H1 (cell line): ENCODE data around the gene AHSG. TPM values are rescaled to one million over a fixed set of nuclear protein-coding genes. Genes with fewer than 3 reads are reported as not detected.
A peak's percentile ranks its signal among the peaks of the same experiment; 100 is the strongest.

Experiments used
- CTCF ChIA-PET: fragments of 300-600 bp; sonication (Branson Sonifier 250); formaldehyde crosslinking; loops from one replicate; lab custom pipeline; 2021; ENCODE audit not compliant: partially characterized antibody; lab: Charles Lee
- POLR2A ChIA-PET: fragments of 300-600 bp; sonication (Branson Sonifier 250); formaldehyde crosslinking; loops from one replicate; lab custom pipeline; 2021; ENCODE audit warnings: inconsistent platforms; ENCODE audit not compliant: partially characterized antibody; lab: Charles Lee
- DNase-seq, 2 experiments: peaks; one replicate each; pipeline versions ENCODE4 v3.0.0 to v3.0.0-alpha.2; 2010 to 2022; ENCODE audit warnings: low spot score in 2 of 2, low read depth in 1 of 2, mixed read lengths in 1 of 2
- FAIRE-seq: peaks from 2 replicates; lab custom pipeline; 2011; peaks lifted over from hg19 to GRCh38; lab: Jason Lieb, UNC
- H2AFZ ChIP-seq: 2 replicates; pipeline ENCODE4 v1.8.1; 2012; ENCODE audit warnings: low read length, inconsistent platforms
- H2AK5ac ChIP-seq: 2 replicates; pipeline ENCODE4 v1.6.1; 2013; ENCODE audit warnings: low read depth, low read length
- H2BK120ac ChIP-seq: replicated peaks from 2 replicates; pipeline ENCODE3; 2013; ENCODE audit warnings: low read depth, low read length, inconsistent platforms
- H2BK12ac ChIP-seq: 2 replicates; pipeline ENCODE4 v1.6.1; 2013; ENCODE audit warnings: low read depth, low read length
- H2BK15ac ChIP-seq: 2 replicates; pipeline ENCODE4 v1.6.1; 2013; ENCODE audit warnings: low read length
- H2BK20ac ChIP-seq: 2 replicates; pipeline ENCODE4 v1.6.1; 2013; ENCODE audit warnings: low read length
- H2BK5ac ChIP-seq: 2 replicates; pipeline ENCODE4 v1.6.1; 2013; ENCODE audit warnings: low read depth, low read length
- H3K14ac ChIP-seq: 2 replicates; pipeline ENCODE4 v1.6.1; 2013; ENCODE audit warnings: inconsistent platforms; ENCODE audit not compliant: insufficient read length
- H3K18ac ChIP-seq: 2 replicates; pipeline ENCODE4 v1.6.1; 2013; ENCODE audit warnings: low read length; ENCODE audit errors: extremely low read depth
- H3K23ac ChIP-seq: 2 replicates; pipeline ENCODE4 v1.6.1; 2013; ENCODE audit warnings: inconsistent platforms; ENCODE audit not compliant: insufficient read length
- H3K23me2 ChIP-seq: 2 replicates; pipeline ENCODE4 v1.6.1; 2013; ENCODE audit warnings: low read depth, low read length
- H3K27ac ChIP-seq: 2 replicates; pipeline ENCODE4 v1.6.1; 2011; ENCODE audit warnings: low read depth, low read length, inconsistent platforms
- H3K27me3 ChIP-seq, 4 experiments: replicated peaks in 1 of 4; 1 replicate in 1 of 4; 2 replicates in 3 of 4; pipeline versions ENCODE4 v1.6.1 to v1.8.1; 2011 to 2013; ENCODE audit warnings: low read length in 3 of 4, mild to moderate bottlenecking in 3 of 4, inconsistent platforms in 2 of 4, mixed read lengths in 2 of 4, moderate library complexity in 1 of 4; ENCODE audit not compliant: control insufficient read depth in 3 of 4, insufficient read depth in 3 of 4; ENCODE audit errors: extremely low read depth in 1 of 4
- H3K36me3 ChIP-seq, 4 experiments: 2 replicates each; pipeline versions ENCODE4 v1.6.1 to v1.8.1; 2011 to 2013; ENCODE audit warnings: mild to moderate bottlenecking in 4 of 4, low read length in 3 of 4, moderate library complexity in 2 of 4, control low read depth in 1 of 4, inconsistent platforms in 1 of 4; ENCODE audit not compliant: insufficient read depth in 4 of 4, control insufficient read depth in 2 of 4
- H3K4ac ChIP-seq: replicated peaks from 2 replicates; pipeline ENCODE3; 2013; ENCODE audit warnings: low read length, low read depth, mixed read lengths, inconsistent platforms; ENCODE audit not compliant: insufficient read length
- H3K4me1 ChIP-seq, 4 experiments: replicated peaks in 1 of 4; 1 replicate in 1 of 4; 2 replicates in 3 of 4; pipeline versions ENCODE4 v1.6.1 to v1.8.1; 2011 to 2013; ENCODE audit warnings: low read length in 3 of 4, inconsistent platforms in 2 of 4, mixed read lengths in 1 of 4; ENCODE audit not compliant: insufficient read depth in 4 of 4, control insufficient read depth in 3 of 4
- H3K4me2 ChIP-seq, 2 experiments: 2 replicates each; pipeline versions ENCODE4 v1.6.1 to v1.8.1; 2011 to 2013; ENCODE audit warnings: low read depth in 2 of 2, low read length in 2 of 2, control low read depth in 1 of 2, inconsistent platforms in 1 of 2, mild to moderate bottlenecking in 1 of 2; ENCODE audit not compliant: insufficient read depth in 1 of 2
- H3K4me3 ChIP-seq, 4 experiments: fragments of 200-600, 300-600 bp in 1 of 4; sonication (generic), shearing (Covaris generic), sonication (Bioruptor Twin) in 1 of 4; 2 replicates each; pipeline versions ENCODE4 v1.5.1 to v1.8.1; 2011 to 2016; ENCODE audit warnings: low read length in 4 of 4, low read depth in 3 of 4, control low read depth in 2 of 4, inconsistent platforms in 2 of 4, mild to moderate bottlenecking in 2 of 4, mixed read lengths in 1 of 4, moderate library complexity in 1 of 4; ENCODE audit not compliant: insufficient read depth in 2 of 4; ENCODE audit errors: extremely low read depth in 1 of 4
- H3K56ac ChIP-seq: replicated peaks from 2 replicates; pipeline ENCODE3; 2013; ENCODE audit warnings: low read depth, mild to moderate bottlenecking, mixed read lengths, low read length, inconsistent platforms; ENCODE audit not compliant: insufficient read length
- H3K79me1 ChIP-seq: 2 replicates; pipeline ENCODE4 v1.6.1; 2013; ENCODE audit warnings: low read depth, low read length, control low read depth
- H3K79me2 ChIP-seq, 2 experiments: 2 replicates each; pipeline versions ENCODE4 v1.6.1 to v1.8.1; 2012 to 2013; ENCODE audit warnings: low read length in 2 of 2, mild to moderate bottlenecking in 2 of 2, inconsistent platforms in 1 of 2; ENCODE audit not compliant: insufficient read depth in 2 of 2, control insufficient read depth in 1 of 2
- H3K9ac ChIP-seq, 4 experiments: replicated peaks in 1 of 4; 1 replicate in 1 of 4; 2 replicates in 3 of 4; pipeline versions ENCODE4 v1.6.1 to v1.8.1; 2011 to 2013; ENCODE audit warnings: low read depth in 3 of 4, low read length in 3 of 4, control low read depth in 2 of 4, mild to moderate bottlenecking in 2 of 4, moderate library complexity in 2 of 4, inconsistent platforms in 1 of 4; ENCODE audit errors: extremely low read depth in 1 of 4
- H3K9me3 ChIP-seq, 2 experiments: 2 replicates each; pipeline versions ENCODE4 v1.6.1 to v1.8.1; 2012 to 2013; ENCODE audit warnings: mild to moderate bottlenecking in 2 of 2, moderate library complexity in 2 of 2, control low read depth in 1 of 2, inconsistent platforms in 1 of 2, low read depth in 1 of 2, low read length in 1 of 2, mixed read lengths in 1 of 2; ENCODE audit not compliant: insufficient read depth in 2 of 2
- H4K20me1 ChIP-seq, 2 experiments: replicated peaks in 1 of 2; 2 replicates each; pipeline versions ENCODE3 to v1.8.1; 2011 to 2013; ENCODE audit warnings: inconsistent platforms in 2 of 2, low read length in 2 of 2, mild to moderate bottlenecking in 1 of 2; ENCODE audit not compliant: insufficient read depth in 2 of 2, control insufficient read depth in 1 of 2
- H4K5ac ChIP-seq: 2 replicates; pipeline ENCODE4 v1.6.1; 2013; ENCODE audit warnings: low read length, low read depth, mixed read lengths, inconsistent platforms; ENCODE audit not compliant: insufficient read length
- H4K8ac ChIP-seq: 2 replicates; pipeline ENCODE4 v1.8.0; 2013; ENCODE audit warnings: mild to moderate bottlenecking, moderate library complexity, low read length, inconsistent platforms; ENCODE audit not compliant: insufficient read depth; ENCODE audit errors: extremely low read depth
- H4K91ac ChIP-seq: replicated peaks from 2 replicates; pipeline ENCODE3; 2013; ENCODE audit warnings: low read length, mixed read lengths, inconsistent platforms; ENCODE audit not compliant: insufficient read length
- BACH1 ChIP-seq: IDR thresholded peaks from 2 replicates; pipeline ENCODE4 v1.6.1; 2012; ENCODE audit warnings: low read length, improper control_type of control experiment
- CBX8 ChIP-seq: fragments of 300-800, 300-1000 bp; sonication (generic); IDR thresholded peaks from 2 replicates; pipeline ENCODE4 v1.7.1; 2016; ENCODE audit warnings: low read depth, low read length, borderline replicate concordance
- CREB1 ChIP-seq: IDR thresholded peaks from 2 replicates; pipeline ENCODE4 v1.6.1; 2012; ENCODE audit warnings: inconsistent platforms
- GTF2F1 ChIP-seq: IDR thresholded peaks from 2 replicates; pipeline ENCODE4 v1.6.1; 2012; ENCODE audit warnings: low read depth, low read length, improper control_type of control experiment, borderline replicate concordance
- JUND ChIP-seq: IDR thresholded peaks from 2 replicates; pipeline ENCODE4 v1.6.1; 2011; ENCODE audit warnings: mild to moderate bottlenecking, improper control_type of control experiment, low read length
- KDM5A ChIP-seq: fragments of 200-600 bp; IDR thresholded peaks from 2 replicates; pipeline ENCODE4 v1.7.1; 2012; ENCODE audit warnings: mild to moderate bottlenecking, low read length, inconsistent platforms, mixed read lengths
- NRF1 ChIP-seq: IDR thresholded peaks from 2 replicates; pipeline ENCODE4 v1.6.1; 2011; ENCODE audit warnings: mild to moderate bottlenecking, low read depth, low read length, improper control_type of control experiment
- RAD21 ChIP-seq, 2 experiments: IDR thresholded peaks in 1 of 2; conservative IDR thresholded peaks in 1 of 2; 2 replicates each; pipeline ENCODE4 v1.6.1; 2011; ENCODE audit warnings: low read depth in 2 of 2, low read length in 2 of 2, improper control_type of control experiment in 1 of 2, inconsistent platforms in 1 of 2, mild to moderate bottlenecking in 1 of 2, moderate library complexity in 1 of 2
- SIN3A ChIP-seq, 2 experiments: IDR thresholded peaks in 1 of 2; conservative IDR thresholded peaks in 1 of 2; 2 replicates each; pipeline ENCODE4 v1.6.1; 2011 to 2012; ENCODE audit warnings: low read length in 2 of 2, improper control_type of control experiment in 1 of 2, low read depth in 1 of 2, mild to moderate bottlenecking in 1 of 2
- SIRT6 ChIP-seq: IDR thresholded peaks from one replicate; pipeline ENCODE4 v1.7.1; 2012; ENCODE audit warnings: low read length, inconsistent platforms
- SRF ChIP-seq: IDR thresholded peaks from 2 replicates; pipeline ENCODE4 v1.6.1; 2011; ENCODE audit warnings: mild to moderate bottlenecking, low read depth, low read length, moderate library complexity
- WGBS, 2 experiments: shearing (Covaris generic) in 1 of 2; methylation state at CpG; one replicate each; pipeline versions ENCODE4 v1.1.6 to v1.1.7; 2013 to 2015; ENCODE audit warnings: low lambda C conversion rate in 2 of 2, mixed read lengths in 2 of 2, inconsistent platforms in 1 of 2, low coverage in 1 of 2, missing lambda C conversion rate in 1 of 2; ENCODE audit not compliant: insufficient replicate concordance in 2 of 2, insufficient coverage in 1 of 2, insufficient read length in 1 of 2; ENCODE audit errors: extremely low coverage in 1 of 2, missing lambda C conversion rate in 1 of 2; 5-methylcytosine and 5-hydroxymethylcytosine counted together
- polyA plus RNA-seq, 7 experiments: library from polyadenylated mRNA; depleted of rRNA in 3 of 7; stranded (reverse) in 5 of 7; unstranded in 2 of 7; fragments of >200 nt in 5 of 7; fragments of 200-250 nt in 2 of 7; gene quantifications; 1 replicate in 5 of 7; 2 replicates in 1 of 7; 4 replicates in 1 of 7; pipeline versions ENCODE4 v1.2.1 to v1.2.3, GENCODE V29; 2011 to 2013; ENCODE audit warnings: missing spikeins in 2 of 7, mixed read lengths in 2 of 7
- total RNA-seq: library from RNA; stranded (reverse); fragmentation: NEBNext Ultra II Directional; extraction: Animal tissue kit (Norgen Biotek cat#: 25700); gene quantifications from 2 replicates; pipeline ENCODE4 v1.2.1, GENCODE V29; 2021

Gene AHSG
- total and polyA plus RNA-seq, 2 of the 8 experiments (the other 6 are each of a cell fraction or from before 2014, with no cell fraction given), result 0.68 to 0.78 TPM

DNA sequence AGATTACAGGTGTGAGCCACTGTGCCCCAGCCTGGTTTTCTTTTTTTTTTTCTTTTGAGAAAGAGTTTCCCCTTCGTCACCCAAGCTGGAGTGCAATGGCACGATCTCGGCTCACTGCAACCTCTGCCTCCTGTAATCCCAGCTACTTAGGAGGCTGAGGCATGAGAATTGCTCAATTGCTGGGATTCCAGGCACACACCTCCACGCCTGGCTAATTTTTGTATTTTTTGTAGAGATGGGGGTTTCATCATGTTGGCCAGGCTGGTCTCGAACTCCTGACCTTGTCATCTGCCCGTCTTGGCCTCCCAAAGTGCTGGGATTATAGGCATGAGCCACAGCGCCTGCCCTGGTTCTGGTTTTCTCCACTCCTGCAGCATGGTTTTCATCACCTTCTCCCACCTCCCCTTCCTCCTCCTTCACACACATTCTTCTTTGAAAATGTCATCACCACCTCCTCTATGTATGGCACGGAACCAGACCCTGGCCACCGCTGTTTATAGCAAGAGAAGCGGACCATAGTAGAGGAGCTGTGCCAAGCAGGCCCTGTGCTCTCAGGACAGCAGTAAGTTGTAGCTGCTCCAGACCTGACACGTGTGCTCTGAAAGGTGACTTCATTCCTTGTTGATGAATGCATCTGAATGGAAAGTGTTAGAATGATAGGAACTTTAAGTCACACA lies 14.6 kb upstream of the AHSG start:
- H2BK5ac ChIP-seq, result peak overlapping the region; percentile 20; the same call in 1 of the 2 replicates
- no peak overlapping the region for H3K18ac ChIP-seq
- no peak overlapping the region for H4K8ac ChIP-seq
- no peak overlapping the region for H2BK12ac ChIP-seq
- H2AFZ ChIP-seq, result no peak overlapping the region
- no peaks in the 10 kb centered on the region for H3K4me1 ChIP-seq
- H3K79me2 ChIP-seq, result no peaks in the 10 kb centered on the region
- H2BK20ac ChIP-seq, result no peak overlapping the region
- H3K36me3 ChIP-seq, result no peaks in the 10 kb centered on the region
- WGBS, 2 experiments, result 89% methylated on average over 11 of the region's 11 CpGs; no CpG with 5 or more reads in 1 of the 2 experiments
- no peak overlapping the region for H3K23ac ChIP-seq
- H2BK15ac ChIP-seq, result 0 out of 2 replicates have a peak overlapping the region, but pooled peaks have one; percentile 2
- no peak overlapping the region for H4K91ac ChIP-seq
- no peak overlapping the region for H3K27ac ChIP-seq
- no peaks in the 10 kb centered on the region for H3K23me2 ChIP-seq
- no peak overlapping the region for H3K4ac ChIP-seq
- no peak overlapping the region for H2BK120ac ChIP-seq
- CTCF ChIA-PET, result interaction anchor here (0.9 to 23.7 kb wide), 3 partner anchors 8 to 224 kb away, joined by 3 to 333 read pairs (median 4); partner anchors contain the start of gene AHSG
- H4K5ac ChIP-seq, result no peak overlapping the region
- H3K4me2 ChIP-seq, result no peak overlapping the region
- TF ChIP-seq SRF (no peak), SIN3A (conservative IDR thresholded peaks at IDR 0.05 in 1 of 2, IDR thresholded peaks at IDR 0.05 in 1 of 2; ENCODE audit: low read depth in 1 of 2, low read length in 2 of 2) (no peak), GTF2F1 (no peak), JUND (no peak), BACH1 (no peak), KDM5A (no peak), SIRT6 (no peak), CREB1 (no peak), RAD21 (IDR thresholded peaks at IDR 0.05 in 1 of 2, conservative IDR thresholded peaks at IDR 0.05 in 1 of 2; ENCODE audit: low read depth in 2 of 2, low read length in 2 of 2) (no peak), CBX8 (no peak), NRF1 (no peak)
- no peak overlapping the region for H3K4me3 ChIP-seq
- H4K20me1 ChIP-seq, result no peaks in the 10 kb centered on the region
- no peak overlapping the region for H3K14ac ChIP-seq
- H3K9me3 ChIP-seq, result no peaks in the 10 kb centered on the region
- H3K56ac ChIP-seq, result no peak overlapping the region
- H3K79me1 ChIP-seq, result no peaks in the 10 kb centered on the region
- H3K9ac ChIP-seq, result no peak overlapping the region
- FAIRE-seq (no peak), DNase-seq (no peak)
- no peak overlapping the region for H2AK5ac ChIP-seq
- no peaks in the 10 kb centered on the region; a peak in 1 of 7 replicates for H3K27me3 ChIP-seq
- POLR2A ChIA-PET, result interaction anchor here (0.7 to 10.2 kb wide), 4 partner anchors 16 to 186 kb away, joined by 3 to 85 read pairs (median 4); partner anchors contain the start of gene EIF4A2
